Esophagus (tissue), 2 donors: Measurements from ENCODE around the gene KRTAP29-1. TPM values are rescaled to one million over a fixed set of nuclear protein-coding genes. Genes with fewer than 3 reads are reported as not detected.
"Not testable (repeated sequence)": the region's sequence is repeated elsewhere in the genome, so short reads cannot be mapped to it uniquely, and the experiment has no call there.

Experiments used
- H3K27ac ChIP-seq, 2 donors: one replicate each; pipeline ENCODE4 v1.5.1; 2013; ENCODE audit warnings: low read depth in 2 of 2, mild to moderate bottlenecking in 2 of 2, inconsistent platforms in 1 of 2, low read length in 1 of 2, moderate library complexity in 1 of 2
- H3K27me3 ChIP-seq, 2 donors: one replicate each; pipeline ENCODE4 v1.6.1; 2013; ENCODE audit warnings: low read length in 2 of 2, control low read depth in 1 of 2, mild to moderate bottlenecking in 1 of 2; ENCODE audit not compliant: insufficient read depth in 2 of 2, control insufficient read depth in 1 of 2
- H3K36me3 ChIP-seq, 2 donors: one replicate each; pipeline ENCODE4 v1.6.1; 2013; ENCODE audit warnings: low read length in 1 of 2; ENCODE audit not compliant: control insufficient read depth in 2 of 2, insufficient read depth in 2 of 2
- H3K4me1 ChIP-seq, 2 donors: one replicate each; pipeline ENCODE4 v1.6.1; 2013; ENCODE audit warnings: low read length in 1 of 2; ENCODE audit not compliant: control insufficient read depth in 2 of 2, insufficient read depth in 2 of 2
- H3K4me3 ChIP-seq, 2 donors: one replicate each; pipeline ENCODE4 v1.5.1; 2013; ENCODE audit warnings: low read length in 2 of 2, mild to moderate bottlenecking in 2 of 2, low read depth in 1 of 2, moderate library complexity in 1 of 2
- H3K9me3 ChIP-seq, 2 donors: one replicate each; pipeline ENCODE4 v1.6.1; 2013; ENCODE audit warnings: mild to moderate bottlenecking in 2 of 2, low read depth in 1 of 2, low read length in 1 of 2, moderate library complexity in 1 of 2; ENCODE audit not compliant: control insufficient read depth in 2 of 2, insufficient read depth in 1 of 2
- WGBS, 2 donors: extraction: QIAGEN DNeasy Blood & Tissue Kit; methylation state at CpG; one replicate each; pipeline ENCODE4 v1.1.7; 2013; 5-methylcytosine and 5-hydroxymethylcytosine counted together
- polyA plus RNA-seq, 2 donors: library from polyadenylated mRNA; stranded (reverse); fragments of 200-250 nt; gene quantifications; one replicate each; pipeline ENCODE4 v1.2.3, GENCODE V29; 2013
- donor health status: healthy with polysubstance abuse.
- donor health status: Bipolar disorder and iron deficiency.

KRTAP29-1 gene
- polyA plus RNA-seq, 2 donors = not detected

GRCh38 chr17:41275648-41276190, 26.9 kb downstream of the KRTAP29-1 start, which contains the start of gene KRTAP9-7:
Gene KRTAP9-7, plus strand, starts transcription at chr17:41275698. Its CDS starts 0 bp downstream, at chr17:41275698.
- 76 to 89% methylated on average over 3 of the region's 3 CpGs for WGBS, 2 donors
- not testable (repeated sequence) for H3K4me1 ChIP-seq, H3K4me3 ChIP-seq, H3K36me3 ChIP-seq, H3K9me3 ChIP-seq, H3K27me3 ChIP-seq, H3K27ac ChIP-seq

GRCh38 chr17:41271858-41272257, 30.8 kb downstream of the KRTAP29-1 start:
- no peak overlapping the region for H3K4me3 ChIP-seq
- H3K36me3 ChIP-seq = no peaks in the 10 kb centered on the region
- 61% methylated on average over 1 of the region's 1 CpG; no CpG with 5 or more reads in 1 of the 2 donors for WGBS, 2 donors
- no peaks in the 10 kb centered on the region for H3K27me3 ChIP-seq
- H3K4me1 ChIP-seq = no peaks in the 10 kb centered on the region
- no peaks in the 10 kb centered on the region for H3K9me3 ChIP-seq
- no peak overlapping the region for H3K27ac ChIP-seq

- H3K27ac ChIP-seq, H3K27me3 ChIP-seq, H3K36me3 ChIP-seq, H3K4me3 ChIP-seq, H3K4me1 ChIP-seq, H3K9me3 ChIP-seq: not testable (repeated sequence)
- 57% methylated on average over 1 of the region's 1 CpG; no CpG with 5 or more reads in 1 of the 2 donors for WGBS, 2 donors
Observed at GRCh38 chr17:41271323-41271722, 31.3 kb downstream of the KRTAP29-1 start.

GRCh38 chr17:41267711-41268110, 34.9 kb downstream of the KRTAP29-1 start:
- H3K27ac ChIP-seq = no peak overlapping the region
- WGBS, 2 donors = 85% methylated on average over 3 of the region's 3 CpGs; no CpG with 5 or more reads in 1 of the 2 donors
- H3K4me1 ChIP-seq = no peaks in the 10 kb centered on the region
- H3K9me3 ChIP-seq = no peaks in the 10 kb centered on the region
- H3K36me3 ChIP-seq = no peaks in the 10 kb centered on the region
- no peaks in the 10 kb centered on the region for H3K27me3 ChIP-seq
- H3K4me3 ChIP-seq = no peak overlapping the region

- Histone ChIP-seq H3K36me3 (no peaks in the 10 kb centered on the region), H3K9me3 (no peaks in the 10 kb centered on the region), H3K27me3 (no peaks in the 10 kb centered on the region), H3K27ac (no peak within 1 kb of the TSS), H3K4me1 (no peaks in the 10 kb centered on the region), H3K4me3 (no peak within 1 kb of the TSS)
- WGBS, 2 donors = 46 to 60% methylated on average over 2 of the region's 2 CpGs
Observed at GRCh38 chr17:41265078-41265477, 37.6 kb downstream of the KRTAP29-1 start, which contains the start of gene KRTAP9-6. Gene KRTAP9-6, plus strand, starts transcription at chr17:41265378. Its CDS starts 0 bp downstream, at chr17:41265378.

GRCh38 chr17:41264599-41264998, 38.1 kb downstream of the KRTAP29-1 start:
- Histone ChIP-seq H3K27me3 (no peaks in the 10 kb centered on the region), H3K4me3 (no peak overlapping the region), H3K4me1 (no peaks in the 10 kb centered on the region), H3K27ac (no peak overlapping the region), H3K36me3 (no peaks in the 10 kb centered on the region), H3K9me3 (no peaks in the 10 kb centered on the region)
- 71 to 86% methylated on average over 3 of the region's 3 CpGs for WGBS, 2 donors

- H3K36me3 ChIP-seq = no peaks in the 10 kb centered on the region
- no peaks in the 10 kb centered on the region for H3K9me3 ChIP-seq
- WGBS, 2 donors = 74 to 90% methylated on average over 2 of the region's 2 CpGs
- no peaks in the 10 kb centered on the region for H3K4me1 ChIP-seq
- H3K27ac ChIP-seq = no peak overlapping the region
- no peak overlapping the region for H3K4me3 ChIP-seq
- H3K27me3 ChIP-seq = no peaks in the 10 kb centered on the region
Observed at GRCh38 chr17:41263212-41263611, 39.4 kb downstream of the KRTAP29-1 start.

GRCh38 chr17:41258406-41258805, 44.2 kb downstream of the KRTAP29-1 start:
- Histone ChIP-seq H3K36me3 (no peaks in the 10 kb centered on the region), H3K4me1 (no peaks in the 10 kb centered on the region), H3K4me3 (no peak overlapping the region)

GRCh38 chr17:41256291-41256685, 46.4 kb downstream of the KRTAP29-1 start:
- Histone ChIP-seq H3K27me3 (no peaks in the 10 kb centered on the region), H3K9me3 (no peaks in the 10 kb centered on the region), H3K27ac (no peak overlapping the region), H3K4me1 (no peaks in the 10 kb centered on the region), H3K4me3 (no peak overlapping the region), H3K36me3 (no peaks in the 10 kb centered on the region)
- WGBS, 2 donors = 83 to 93% methylated on average over 1 of the region's 1 CpG

More at GRCh38 chr17:41258406-41258805, 44.2 kb downstream of the KRTAP29-1 start:
- Histone ChIP-seq H3K27me3 (no peaks in the 10 kb centered on the region), H3K27ac (no peak overlapping the region), H3K9me3 (no peaks in the 10 kb centered on the region)
